ENCODE measurements around the gene MISP.
A peak's percentile ranks its signal among the peaks of the same experiment; 100 is the strongest.

MISP gene

GRCh38 chr19:751501-752341 is 809 bp downstream of the MISP start:
- peak; percentile 85 for ATAC-seq
- TF ChIP-seq SNAI2 (CRISPR knock-in tag; IDR thresholded peaks at IDR 0.05) (no peak), TOX (CRISPR knock-in tag; IDR thresholded peaks at IDR 0.05; ENCODE audit: borderline replicate concordance) (no peak), TCF4 (CRISPR knock-in tag; IDR thresholded peaks at IDR 0.05; ENCODE audit: borderline replicate concordance) (no peak), ISL1 (CRISPR knock-in tag; IDR thresholded peaks at IDR 0.05) (no peak), ZNF565 (CRISPR knock-in tag; conservative IDR thresholded peaks at IDR 0.05; ENCODE audit: low read depth) (no peak), ZFP30 (CRISPR knock-in tag; IDR thresholded peaks at IDR 0.05) (no peak), ARNTL (CRISPR knock-in tag; IDR thresholded peaks at IDR 0.05; ENCODE audit: borderline replicate concordance, low read depth) (no peak), ESRRG (CRISPR knock-in tag; IDR thresholded peaks at IDR 0.05) (no peak), ZC3H10 (CRISPR knock-in tag; IDR thresholded peaks at IDR 0.05) (no peak), RARB (CRISPR knock-in tag; IDR thresholded peaks at IDR 0.05) (no peak), GLIS3 (CRISPR knock-in tag; IDR thresholded peaks at IDR 0.05) (no peak), POU6F1 (CRISPR knock-in tag; IDR thresholded peaks at IDR 0.05; ENCODE audit: borderline replicate concordance, low read depth) (no peak), CSDC2 (CRISPR knock-in tag; IDR thresholded peaks at IDR 0.05) (no peak), CSRNP3 (CRISPR knock-in tag; IDR thresholded peaks at IDR 0.05) (no peak)
- TF ChIP-seq, protein P1, sequence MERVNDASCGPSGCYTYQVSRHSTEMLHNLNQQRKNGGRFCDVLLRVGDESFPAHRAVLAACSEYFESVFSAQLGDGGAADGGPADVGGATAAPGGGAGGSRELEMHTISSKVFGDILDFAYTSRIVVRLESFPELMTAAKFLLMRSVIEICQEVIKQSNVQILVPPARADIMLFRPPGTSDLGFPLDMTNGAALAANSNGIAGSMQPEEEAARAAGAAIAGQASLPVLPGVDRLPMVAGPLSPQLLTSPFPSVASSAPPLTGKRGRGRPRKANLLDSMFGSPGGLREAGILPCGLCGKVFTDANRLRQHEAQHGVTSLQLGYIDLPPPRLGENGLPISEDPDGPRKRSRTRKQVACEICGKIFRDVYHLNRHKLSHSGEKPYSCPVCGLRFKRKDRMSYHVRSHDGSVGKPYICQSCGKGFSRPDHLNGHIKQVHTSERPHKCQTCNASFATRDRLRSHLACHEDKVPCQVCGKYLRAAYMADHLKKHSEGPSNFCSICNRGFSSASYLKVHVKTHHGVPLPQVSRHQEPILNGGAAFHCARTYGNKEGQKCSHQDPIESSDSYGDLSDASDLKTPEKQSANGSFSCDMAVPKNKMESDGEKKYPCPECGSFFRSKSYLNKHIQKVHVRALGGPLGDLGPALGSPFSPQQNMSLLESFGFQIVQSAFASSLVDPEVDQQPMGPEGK (CRISPR knock-in tag; IDR thresholded peaks at IDR 0.05; ENCODE audit: borderline replicate concordance), result no peak

GRCh38 chr19:752652-753517 is 2.0 kb downstream of the MISP start:
- no peak for ATAC-seq
- no peak for TF ChIP-seq BACH2 (CRISPR knock-in tag; IDR thresholded peaks at IDR 0.05; ENCODE audit: borderline replicate concordance)
- no peak for TF ChIP-seq OSR1 (CRISPR knock-in tag; IDR thresholded peaks at IDR 0.05)
- no peak for TF ChIP-seq ZNF70 (CRISPR knock-in tag; IDR thresholded peaks at IDR 0.05)
- no peak for TF ChIP-seq ZFP30 (CRISPR knock-in tag; IDR thresholded peaks at IDR 0.05)
- TF ChIP-seq CREB5 (CRISPR knock-in tag; IDR thresholded peaks at IDR 0.05; ENCODE audit: low read depth), result no peak
- TF ChIP-seq ARNTL (CRISPR knock-in tag; IDR thresholded peaks at IDR 0.05; ENCODE audit: borderline replicate concordance, low read depth), result no peak
- no peak for TF ChIP-seq TCF4 (CRISPR knock-in tag; IDR thresholded peaks at IDR 0.05; ENCODE audit: borderline replicate concordance)
- no peak for TF ChIP-seq TOX (CRISPR knock-in tag; IDR thresholded peaks at IDR 0.05; ENCODE audit: borderline replicate concordance)
- no peak for TF ChIP-seq ZNF565 (CRISPR knock-in tag; conservative IDR thresholded peaks at IDR 0.05; ENCODE audit: low read depth)

GRCh38 chr19:754530-754929 is 3.6 kb downstream of the MISP start:
- no peak for ATAC-seq
- TF ChIP-seq ZFP3 (CRISPR knock-in tag; IDR thresholded peaks at IDR 0.05) (0 out of 2 replicates have a peak, but pooled peaks have one; percentile 36), POU6F1 (CRISPR knock-in tag; IDR thresholded peaks at IDR 0.05; ENCODE audit: borderline replicate concordance, low read depth) (no peak)
